HG03066 (cell line): ENCODE measurements around the gene IGFL4.

Experiments
- ATAC-seq: cut with Tn5 transposase; IDR thresholded peaks from one replicate; pipeline ENCODE4 v1.9.1; 2021; ENCODE audit warnings: low read depth; ENCODE audit not compliant: unreplicated experiment

Gene IGFL4

DNA sequence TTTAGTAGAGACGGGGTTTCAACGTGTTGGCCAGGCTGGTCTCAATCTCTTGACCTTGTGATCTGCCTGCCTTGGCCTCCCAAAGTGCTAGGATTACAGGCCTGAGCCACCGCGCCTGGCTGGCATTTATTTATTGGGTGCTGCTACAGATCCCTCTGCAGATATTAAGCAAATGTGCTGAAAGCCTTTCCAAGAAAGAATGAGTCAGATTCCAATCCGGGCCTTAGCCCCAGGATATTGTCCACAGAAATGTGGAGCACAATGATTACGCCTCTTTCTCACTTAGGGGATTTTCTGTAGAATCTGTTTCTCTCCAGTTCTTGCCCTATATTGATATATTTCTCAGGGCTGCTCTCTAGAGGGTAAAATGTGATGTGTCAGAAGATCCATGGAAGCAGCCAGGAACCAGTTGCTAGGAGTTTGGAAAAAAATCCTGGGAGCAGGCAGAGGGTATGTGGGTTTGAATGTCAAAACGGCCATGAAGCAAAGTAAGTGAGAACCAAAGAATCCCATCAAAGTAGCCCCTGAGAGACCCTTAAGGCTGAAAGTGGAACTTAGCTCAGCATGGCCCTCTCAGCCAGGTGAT lies 24.8 kb upstream of the IGFL4 start:
- ATAC-seq = no peak

DNA sequence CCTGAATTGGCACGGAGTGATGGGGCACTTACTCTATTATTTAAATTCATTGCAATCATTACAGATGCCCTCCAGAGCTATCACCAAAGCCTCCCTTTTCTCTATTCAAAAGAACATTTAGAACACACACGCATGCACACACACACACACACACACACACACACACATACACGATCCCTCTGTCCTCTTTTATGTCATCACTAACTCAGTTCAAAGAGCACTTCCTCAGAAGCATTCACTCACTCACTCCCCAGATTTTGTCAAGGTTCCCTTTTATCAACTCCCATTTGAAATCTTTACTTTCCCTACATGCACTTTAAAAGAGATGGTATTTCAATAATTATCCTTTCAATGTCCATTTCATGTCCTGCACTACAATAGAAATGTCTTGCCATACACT lies 22.4 kb upstream of the IGFL4 start:
- no peak for ATAC-seq

DNA sequence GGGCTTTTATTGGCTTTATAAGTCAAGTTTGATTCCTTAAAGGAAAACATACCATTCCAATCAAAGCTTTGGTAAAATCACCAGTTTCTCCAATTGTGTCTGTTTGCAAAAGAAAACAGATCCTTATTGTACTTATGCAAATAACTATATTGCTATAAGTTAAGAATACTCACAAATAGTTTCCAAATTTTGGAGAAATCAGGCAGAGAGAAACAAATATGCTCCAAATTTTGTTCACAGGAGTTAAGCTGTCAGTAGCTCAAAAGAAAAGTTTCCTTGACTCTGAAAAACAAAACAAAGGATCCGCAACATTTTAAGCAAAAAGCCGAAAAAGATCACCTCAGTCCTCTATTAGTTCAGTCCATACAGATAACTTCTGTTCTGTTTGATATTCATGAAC lies 19.2 kb upstream of the IGFL4 start:
- no peak for ATAC-seq

DNA sequence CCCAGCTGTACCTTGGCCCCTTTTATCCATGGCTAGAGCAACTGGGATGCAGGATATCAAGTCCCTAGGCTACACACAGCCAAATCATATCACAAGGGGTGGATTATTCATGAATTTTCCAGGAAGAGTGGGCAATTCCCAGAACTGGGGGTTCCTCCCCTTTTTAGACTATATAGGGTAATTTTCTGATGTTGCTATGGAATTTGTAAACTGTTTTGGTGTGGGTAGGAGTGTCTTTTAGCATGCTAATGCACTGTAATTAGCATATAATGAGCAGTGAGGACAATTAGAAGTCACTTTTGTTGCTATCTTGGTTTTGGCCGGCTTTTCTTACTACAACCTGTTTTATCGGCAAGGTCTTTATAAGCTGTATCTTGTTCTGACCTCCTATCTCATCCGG lies 18.0 kb upstream of the IGFL4 start:
- ATAC-seq = no peak

DNA sequence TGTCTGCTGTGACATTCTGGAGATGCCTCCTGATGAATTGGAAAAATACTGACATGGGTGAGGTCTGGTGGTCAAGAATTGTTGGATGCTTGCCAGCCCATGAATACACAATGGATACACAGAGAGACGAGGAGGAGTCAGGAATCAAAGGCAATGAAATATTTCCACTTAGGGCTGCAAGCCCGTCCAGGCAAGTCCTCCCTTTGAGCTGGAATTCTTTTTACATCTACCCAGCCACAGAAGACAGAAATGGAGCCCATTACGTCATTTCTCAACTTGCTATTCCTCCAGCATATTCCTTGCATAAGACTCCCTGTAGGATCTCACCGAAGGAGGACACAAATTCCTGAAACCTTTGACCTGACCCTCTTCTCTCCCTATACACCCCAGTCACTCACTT lies 15.7 kb upstream of the IGFL4 start:
- ATAC-seq = no peak

DNA sequence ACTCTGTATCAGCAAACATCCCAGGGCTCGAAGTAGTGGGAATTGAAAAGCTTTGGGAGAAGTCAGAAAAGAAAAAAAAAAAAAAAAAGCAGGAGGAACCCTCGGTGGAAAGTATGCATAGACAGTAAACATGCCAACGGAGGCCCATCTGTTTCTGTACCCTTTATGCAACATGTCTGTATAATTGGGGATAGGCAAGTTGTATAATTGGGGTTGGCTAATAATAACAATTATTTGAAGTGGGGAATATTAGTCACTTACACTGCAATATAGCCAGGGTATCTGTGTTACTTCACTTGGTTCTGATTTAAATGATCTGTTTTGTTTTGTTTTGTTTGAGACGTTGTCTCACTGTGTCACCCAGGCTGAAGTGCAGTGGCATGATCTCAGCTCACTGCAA lies 12.1 kb upstream of the IGFL4 start:
- ATAC-seq = no peak

DNA sequence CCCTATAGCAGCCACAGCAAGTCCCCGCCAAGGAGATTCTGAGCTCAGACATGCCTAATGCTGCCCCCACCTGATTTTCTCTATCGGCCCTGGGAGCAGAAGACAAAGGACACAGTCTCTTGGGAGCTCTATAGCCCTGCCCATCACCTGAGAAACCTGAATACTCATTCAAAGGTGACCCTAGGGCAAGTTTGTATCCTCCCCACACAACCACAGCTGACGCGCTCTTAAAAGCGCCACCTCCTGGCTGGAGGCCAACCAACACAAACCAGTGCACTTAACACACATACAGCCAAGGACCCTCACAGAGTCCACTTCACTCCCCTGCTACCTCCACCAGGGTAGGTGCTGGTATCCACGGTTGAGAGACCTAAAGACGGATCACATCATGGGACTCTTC lies 8.8 kb upstream of the IGFL4 start:
- ATAC-seq = no peak

DNA sequence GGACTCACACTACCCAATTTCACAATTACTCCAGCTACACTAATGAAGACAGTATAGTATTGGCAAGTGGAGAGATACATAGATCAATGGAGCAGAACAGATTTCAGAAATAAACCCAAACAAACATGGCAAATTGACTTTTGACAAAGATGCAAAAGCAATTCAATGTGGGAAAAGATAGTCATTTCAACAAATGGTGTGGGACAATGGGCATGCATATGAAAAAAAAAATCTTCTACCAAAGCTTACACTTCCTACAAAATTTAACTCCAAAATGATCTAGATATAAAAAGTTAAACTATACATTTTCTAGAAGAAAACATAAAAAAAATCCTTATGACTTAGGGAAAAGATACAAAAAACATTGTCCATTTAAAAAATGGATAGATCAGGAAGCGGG lies 2.7 kb upstream of the IGFL4 start:
- no peak for ATAC-seq

DNA sequence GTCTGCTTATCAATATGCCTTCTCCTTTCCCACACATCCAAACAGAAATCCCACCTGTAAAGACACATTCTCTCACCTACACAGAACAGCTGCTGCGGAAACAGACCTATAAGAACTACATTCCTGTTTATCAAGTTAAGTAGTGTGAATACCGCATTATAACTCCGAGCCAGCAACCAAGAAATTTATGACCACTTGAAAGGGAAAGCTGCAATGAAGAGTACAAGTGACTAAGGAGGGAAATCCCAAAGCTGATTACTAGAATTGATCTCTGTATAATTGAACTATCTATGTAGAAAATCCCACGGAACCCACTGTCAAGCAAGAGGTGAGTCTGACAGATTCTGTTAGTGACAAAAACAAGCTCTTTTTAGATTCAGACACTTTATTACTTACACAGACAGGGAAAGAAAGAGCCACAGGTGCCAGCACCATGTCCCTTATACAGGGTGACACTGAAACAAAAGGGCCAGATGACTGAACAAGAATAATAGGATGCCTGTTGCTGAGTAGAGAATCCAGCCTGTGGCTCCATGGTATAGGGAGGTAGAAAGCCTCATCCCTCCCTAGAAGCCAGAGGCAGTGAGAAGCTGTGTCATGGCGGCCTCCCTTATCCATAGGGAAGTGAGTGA lies 1.6 kb upstream of the IGFL4 start:
- ATAC-seq = no peak

DNA sequence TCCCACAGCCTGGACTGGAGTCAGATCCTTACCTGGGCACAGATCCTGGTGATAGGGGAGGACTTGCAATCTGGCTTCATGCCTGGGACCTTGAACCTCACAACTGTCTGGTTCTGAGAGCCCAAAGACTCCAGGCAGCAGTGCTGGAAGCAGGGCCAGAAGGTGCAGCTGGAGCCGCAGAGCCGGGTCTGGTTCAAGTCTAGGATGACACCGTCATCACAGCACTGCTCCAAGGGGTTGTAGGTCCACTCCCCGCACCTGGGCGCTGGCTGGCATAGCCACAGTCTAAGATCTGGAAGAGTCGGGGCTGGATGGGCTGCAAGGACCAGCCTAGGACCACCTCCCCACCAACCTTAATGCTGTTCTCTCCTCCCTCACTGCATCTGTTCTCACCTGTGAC lies 677 bp downstream of the IGFL4 start:
- no peak for ATAC-seq

DNA sequence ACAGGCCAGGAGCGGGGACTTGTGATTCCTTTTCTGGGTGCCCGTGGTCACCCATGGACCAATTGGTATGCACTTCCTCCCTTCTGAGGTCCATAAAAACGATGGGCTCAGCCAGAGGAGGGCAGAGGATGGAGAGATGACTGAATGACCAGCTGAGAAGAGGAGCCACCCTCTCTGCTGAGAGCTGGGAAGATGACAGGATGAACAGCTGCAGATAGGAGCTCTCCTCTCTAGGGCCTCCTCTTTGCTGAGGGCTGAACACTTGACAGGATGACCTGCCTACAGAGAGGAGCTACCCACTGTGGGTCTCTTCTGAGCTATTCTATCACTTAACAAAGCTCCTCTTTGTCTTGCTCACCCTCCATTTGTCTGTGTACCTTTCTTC lies 4.1 kb downstream of the IGFL4 start:
- ATAC-seq = no peak

DNA sequence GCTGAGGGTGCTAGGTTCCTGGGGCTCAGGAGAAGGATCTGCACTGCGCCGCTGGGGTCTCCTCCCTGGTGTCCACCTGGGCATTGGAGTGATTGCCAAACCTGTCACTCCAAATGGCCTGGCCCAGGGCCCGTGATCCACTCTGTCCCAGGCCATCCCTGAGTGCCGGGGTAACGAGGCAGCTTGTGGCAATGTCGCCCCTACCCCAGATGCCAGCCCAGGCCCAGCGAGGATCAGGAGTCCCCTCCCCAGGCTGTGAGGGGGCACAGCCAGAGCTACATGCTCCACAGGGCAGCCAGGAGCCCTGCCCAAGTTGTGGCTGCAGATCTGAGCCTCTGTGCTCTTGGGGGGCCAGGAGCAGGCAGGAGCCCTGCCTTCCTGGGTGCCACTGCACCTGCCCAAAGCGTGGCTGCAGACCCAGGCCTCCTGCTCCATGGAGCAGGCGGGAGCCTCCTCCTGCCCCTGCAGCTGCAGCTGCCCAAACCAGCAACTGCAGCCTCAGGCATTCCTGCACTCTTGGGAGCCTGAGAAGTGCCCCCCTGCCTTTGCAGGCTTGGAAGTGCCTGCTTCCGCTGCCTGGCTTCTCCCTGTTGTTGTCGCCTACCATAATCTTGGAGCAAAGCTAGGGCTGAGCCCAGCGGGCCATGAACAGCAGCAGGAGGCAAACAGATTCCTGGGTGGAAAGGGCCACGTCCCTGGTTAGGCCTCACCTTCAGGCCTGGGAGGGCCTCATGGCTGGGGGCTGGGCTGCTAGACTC lies 4.6 kb downstream of the IGFL4 start:
- ATAC-seq = no peak

DNA sequence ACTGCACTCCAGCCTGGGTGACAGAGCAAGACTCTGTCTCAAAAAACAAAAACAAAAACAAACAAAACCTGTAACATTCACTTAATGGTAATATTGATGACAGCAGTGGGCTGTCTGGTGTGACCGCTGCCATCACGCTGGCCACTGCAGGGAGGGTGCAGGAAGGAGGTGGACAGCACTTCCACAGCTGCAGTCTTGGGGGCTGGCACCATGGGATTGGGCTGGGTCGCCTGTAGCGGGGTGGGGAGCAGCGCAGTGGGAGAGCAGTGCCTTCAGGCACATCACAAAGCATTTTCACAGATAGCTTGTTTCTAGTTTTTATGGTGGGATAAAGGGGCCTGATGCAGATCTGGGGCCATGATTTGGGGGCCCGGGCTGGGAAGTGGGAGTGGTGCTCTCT lies 5.3 kb downstream of the IGFL4 start:
- ATAC-seq = no peak

DNA sequence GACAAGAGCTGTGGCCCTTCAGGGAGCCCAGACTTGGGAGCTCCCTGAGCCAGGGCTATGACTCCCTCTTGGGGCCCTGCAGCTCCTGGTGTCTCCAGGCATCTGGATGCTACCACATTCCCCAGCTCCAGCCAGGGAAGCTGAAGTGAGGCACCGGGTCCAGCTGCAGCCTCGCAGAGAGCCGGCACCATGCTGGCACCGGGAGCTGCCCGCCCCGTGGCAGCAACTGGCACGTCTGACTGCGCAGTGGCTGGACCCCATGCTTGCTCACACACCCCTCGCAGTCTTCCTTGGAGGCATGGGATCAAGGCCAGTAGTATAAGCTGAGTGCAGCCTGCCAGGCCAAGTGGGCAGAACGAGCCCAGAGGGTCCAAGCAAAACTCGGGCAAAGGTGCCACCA lies 7.4 kb downstream of the IGFL4 start:
- no peak for ATAC-seq

DNA sequence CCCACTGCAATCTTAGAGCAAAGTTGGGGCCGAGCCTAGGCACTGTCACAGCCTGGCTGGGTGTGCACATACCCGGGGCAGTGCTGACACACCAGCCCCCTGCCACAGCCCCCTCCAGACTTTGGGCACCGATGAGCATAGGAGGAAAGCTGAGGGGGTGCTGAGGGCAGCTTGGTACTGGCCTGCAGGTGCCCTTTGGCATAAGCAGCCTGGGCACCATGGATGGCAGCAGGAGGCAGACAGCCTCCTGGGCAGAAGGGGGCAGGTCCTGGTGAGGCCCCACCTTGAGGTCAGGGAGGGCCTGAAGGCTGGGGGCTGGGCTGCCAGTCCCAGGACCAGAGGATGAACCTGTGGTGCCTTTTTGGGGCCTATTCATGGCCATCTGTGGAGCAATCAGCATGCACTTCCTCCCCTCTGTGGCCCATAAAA lies 8.2 kb downstream of the IGFL4 start:
- no peak for ATAC-seq

DNA sequence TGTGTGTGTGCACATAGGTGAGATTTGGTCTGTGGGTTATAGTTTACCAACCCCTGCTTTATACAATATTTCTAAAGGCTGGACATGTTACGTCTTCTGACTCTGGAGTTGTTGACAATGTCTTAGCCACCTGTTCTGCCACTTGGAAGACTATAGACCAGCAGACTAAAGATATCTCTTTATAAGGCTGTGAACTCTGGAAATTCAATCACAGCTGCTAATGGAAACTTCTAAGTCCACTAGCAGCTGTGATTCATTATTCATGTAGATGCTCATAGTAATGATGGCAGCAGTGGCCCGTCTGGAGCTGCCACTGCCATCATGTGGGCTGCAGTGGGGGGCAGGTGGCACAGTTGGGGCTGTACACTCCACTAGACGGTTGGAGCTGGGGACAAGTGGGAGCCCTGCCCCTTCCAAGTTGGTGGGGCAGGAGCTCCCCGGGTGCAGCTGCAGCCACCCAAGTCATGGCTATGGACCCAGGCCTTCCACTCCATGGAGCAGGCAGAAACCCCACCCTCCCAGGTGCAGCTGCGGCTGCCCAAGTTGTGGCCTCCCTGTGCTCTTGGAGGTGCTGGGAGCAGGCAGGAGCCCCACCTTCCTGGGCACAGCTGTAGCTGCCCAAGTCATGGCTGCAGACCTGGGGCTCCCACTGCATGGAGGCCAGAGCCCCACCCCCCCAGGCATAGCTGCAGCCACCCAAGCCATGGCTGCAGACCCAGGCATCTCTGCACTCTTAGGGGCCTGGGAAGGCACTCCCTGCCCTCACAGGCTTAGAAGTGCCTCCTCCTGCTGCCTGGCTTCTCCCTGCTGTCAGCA lies 8.8 kb downstream of the IGFL4 start:
- no peak for ATAC-seq

DNA sequence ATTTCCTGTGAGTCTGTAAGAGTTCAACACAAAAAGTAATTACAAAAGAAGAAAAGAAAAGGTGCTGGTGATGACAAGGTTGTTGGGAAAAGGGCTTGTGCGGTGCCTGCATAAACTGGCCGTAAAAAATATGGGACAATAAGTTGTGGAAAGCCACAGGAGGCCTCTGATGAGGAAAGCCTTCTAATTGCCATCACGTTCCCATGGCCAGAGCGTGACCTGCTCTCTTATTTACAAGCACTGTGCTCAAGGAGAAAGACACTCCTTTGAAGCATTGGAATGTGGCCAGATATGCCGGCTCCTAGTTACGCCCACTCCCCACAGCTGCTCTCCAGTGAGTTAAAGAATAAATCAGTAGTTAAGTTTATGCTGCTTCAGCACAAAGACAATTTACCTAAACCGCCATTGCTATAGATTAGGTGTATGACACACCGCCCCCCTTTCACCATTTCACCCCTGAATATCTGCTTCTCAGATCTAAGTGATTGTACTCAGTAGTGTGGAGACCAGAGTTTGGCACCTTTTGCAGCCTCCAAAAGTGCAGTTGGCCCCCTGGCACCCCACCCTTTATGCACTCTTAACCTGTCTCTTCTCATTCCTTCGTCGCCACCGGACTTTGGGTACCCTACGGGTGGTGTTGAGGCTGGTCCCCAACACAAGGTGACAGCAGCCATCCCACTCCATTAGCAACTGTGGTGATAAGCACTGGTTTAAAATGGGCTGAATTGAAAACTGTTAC lies 9.8 kb downstream of the IGFL4 start:
- no peak for ATAC-seq

DNA sequence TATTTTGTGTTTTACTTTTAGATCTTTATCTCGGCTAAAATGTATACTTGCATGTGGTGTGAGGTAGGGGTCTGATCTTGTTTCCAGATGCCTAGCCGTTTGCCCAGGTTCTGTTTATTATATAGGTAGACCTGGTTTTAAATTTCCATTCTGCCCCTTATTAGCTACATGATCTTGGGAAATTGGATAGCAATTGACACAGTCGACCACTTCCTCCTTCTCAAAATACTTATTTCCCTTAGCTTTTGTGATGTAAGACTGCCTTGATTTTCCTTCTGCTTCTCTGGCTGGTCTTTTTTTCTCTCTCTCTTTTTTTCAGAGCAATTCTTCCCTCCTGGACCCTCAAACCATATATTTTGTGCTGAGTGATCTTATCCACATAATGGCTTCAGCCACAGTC lies 15.0 kb downstream of the IGFL4 start:
- ATAC-seq = no peak

DNA sequence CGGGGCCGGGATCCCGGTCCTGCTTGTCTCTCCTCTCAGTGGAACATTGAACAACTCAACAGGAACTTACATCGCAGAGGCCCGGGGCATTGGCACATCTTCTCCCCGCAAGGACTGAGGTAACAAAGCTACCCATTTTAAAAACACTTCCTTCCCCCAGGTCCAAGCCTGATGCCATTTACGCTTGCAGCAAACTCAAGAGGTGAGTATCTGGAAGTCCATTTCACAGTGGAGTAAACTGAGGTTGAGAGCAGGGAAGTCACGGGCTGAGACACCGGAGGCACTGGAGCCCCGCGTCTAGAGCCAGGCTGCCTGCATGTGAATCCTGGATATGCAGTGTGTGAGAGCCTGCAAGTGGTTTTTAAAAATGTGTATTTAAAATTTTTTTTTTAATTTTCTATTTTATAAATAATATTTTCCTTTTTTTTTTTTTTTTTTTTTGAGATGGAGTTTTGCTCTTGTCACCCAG lies 17.5 kb downstream of the IGFL4 start:
- no peak for ATAC-seq

DNA sequence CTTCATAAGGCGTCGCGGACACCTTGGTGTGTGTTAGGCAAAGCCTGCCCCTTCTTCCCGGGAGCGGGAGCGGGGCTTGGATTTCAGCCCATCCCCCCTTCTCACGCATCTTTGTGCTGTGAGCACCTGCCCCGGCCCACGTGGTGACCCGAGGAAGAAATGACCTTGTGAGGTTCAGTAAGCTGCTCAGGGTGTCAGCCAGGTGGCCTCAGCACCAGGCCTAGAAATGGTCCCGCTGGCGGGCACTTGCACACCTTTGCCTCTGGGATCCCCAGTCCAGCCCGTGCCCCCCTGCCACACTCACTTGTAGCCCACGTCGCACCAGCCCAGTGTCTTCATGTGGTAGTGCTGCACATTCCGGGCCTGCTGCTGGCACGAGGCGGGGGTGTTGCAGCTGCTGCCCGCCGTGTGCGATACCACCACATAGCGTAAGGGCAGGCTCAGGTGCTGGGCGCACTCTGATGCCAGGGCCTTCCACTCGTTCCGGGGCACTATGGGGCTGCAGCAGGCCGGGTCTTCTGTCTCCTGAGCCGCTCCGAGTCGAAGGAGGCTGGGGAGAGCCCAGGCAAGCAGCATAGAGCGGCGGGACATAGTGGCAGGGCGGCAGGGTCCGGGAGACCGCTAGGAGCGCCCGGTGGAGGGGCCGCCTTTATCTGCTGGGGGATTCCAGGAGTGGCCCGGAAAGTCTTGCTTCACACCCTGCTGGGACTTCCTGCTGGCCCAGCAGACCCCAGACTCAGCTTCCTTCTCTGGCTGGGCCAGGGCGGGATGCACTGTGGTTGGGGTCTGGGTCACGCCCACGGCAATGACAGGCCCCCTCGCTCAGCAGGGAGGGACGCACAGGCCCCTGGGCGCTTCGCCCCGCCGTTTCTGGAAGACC lies 18.1 kb downstream of the IGFL4 start, which contains the start of gene PGLYRP1:
TSS of gene PGLYRP1 (minus strand) at position 623 of the 880 bp plus-strand sequence. CDS start at position 591, 32 bp downstream.
- ATAC-seq = no peak
